H1 (cell line): Measurements from ENCODE around the gene ARHGAP15. TPM values are rescaled to one million over a fixed set of nuclear protein-coding genes. Genes with fewer than 3 reads are reported as not detected.

Experiments used
- BRCA1 ChIP-seq: IDR thresholded peaks from 2 replicates; pipeline ENCODE4 v1.6.1; 2012; ENCODE audit warnings: low read depth, low read length, improper control_type of control experiment
- JUN ChIP-seq: IDR thresholded peaks from 2 replicates; pipeline ENCODE4 v1.6.1; 2011; ENCODE audit warnings: low read depth, mild to moderate bottlenecking, improper control_type of control experiment, low read length
- KDM5A ChIP-seq: fragments of 200-600 bp; IDR thresholded peaks from 2 replicates; pipeline ENCODE4 v1.7.1; 2012; ENCODE audit warnings: mild to moderate bottlenecking, low read length, inconsistent platforms, mixed read lengths
- polyA plus RNA-seq, 7 experiments: library from polyadenylated mRNA; depleted of rRNA in 3 of 7; stranded (reverse) in 5 of 7; unstranded in 2 of 7; fragments of >200 nt in 5 of 7; fragments of 200-250 nt in 2 of 7; gene quantifications; 1 replicate in 5 of 7; 2 replicates in 1 of 7; 4 replicates in 1 of 7; pipeline versions ENCODE4 v1.2.1 to v1.2.3, GENCODE V29; 2011 to 2013; ENCODE audit warnings: missing spikeins in 2 of 7, mixed read lengths in 2 of 7
- total RNA-seq: library from RNA; stranded (reverse); fragmentation: NEBNext Ultra II Directional; extraction: Animal tissue kit (Norgen Biotek cat#: 25700); gene quantifications from 2 replicates; pipeline ENCODE4 v1.2.1, GENCODE V29; 2021
- TF ChIP-seq, protein P1 (sequence below): IDR thresholded peaks from 2 replicates; pipeline ENCODE4 v1.6.1; 2012; ENCODE audit warnings: inconsistent platforms

The ARHGAP15 gene
- total and polyA plus RNA-seq, 2 of the 8 experiments (the other 6 are each of a cell fraction or from before 2014, with no cell fraction given), result not detected

DNA sequence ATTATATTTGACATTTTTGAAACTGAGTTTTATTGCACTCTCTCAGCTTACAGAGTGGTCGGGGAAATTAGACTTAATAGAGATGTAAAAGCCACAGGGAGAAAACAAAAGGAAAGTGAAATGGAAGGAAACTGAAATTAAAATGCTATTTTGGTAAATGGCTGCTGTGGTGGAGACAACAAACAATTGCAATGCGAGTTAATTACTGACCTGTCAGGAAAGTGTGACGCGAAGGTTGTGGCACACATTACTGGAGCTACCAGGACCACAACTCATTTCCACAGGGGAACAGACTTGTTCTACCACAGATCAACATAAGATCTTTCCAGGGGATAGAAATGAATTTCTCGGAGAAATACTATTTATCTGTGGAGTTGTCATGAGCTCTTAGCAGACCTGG, 19.5 kb downstream of the ARHGAP15 start (continued):
- TF ChIP-seq KDM5A, result no peak
- TF ChIP-seq BRCA1, result no peak
- no peak for TF ChIP-seq JUN
- TF ChIP-seq, protein P1, sequence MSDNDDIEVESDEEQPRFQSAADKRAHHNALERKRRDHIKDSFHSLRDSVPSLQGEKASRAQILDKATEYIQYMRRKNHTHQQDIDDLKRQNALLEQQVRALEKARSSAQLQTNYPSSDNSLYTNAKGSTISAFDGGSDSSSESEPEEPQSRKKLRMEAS, result no peak
